ENCODE measurements around the gene LVRN.

LVRN gene

DNA sequence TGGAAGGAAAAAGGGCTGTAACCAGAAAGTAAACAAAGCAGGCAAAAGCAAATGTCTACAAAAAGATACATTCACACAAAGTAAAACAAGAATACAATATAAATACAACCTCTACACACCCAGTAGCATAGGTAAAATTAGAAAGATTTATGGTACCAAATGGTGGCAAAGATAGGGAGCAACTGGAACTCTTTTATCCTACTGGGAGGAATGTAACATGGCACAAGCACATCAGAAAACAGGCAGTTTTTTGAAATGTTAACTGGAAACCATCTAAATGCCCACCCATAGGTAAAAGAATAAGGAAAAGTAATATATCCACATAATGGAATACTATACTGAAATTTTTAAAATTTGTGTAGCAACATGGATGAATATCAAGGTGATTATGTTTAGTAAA is 61.3 kb downstream of the LVRN start:
- no peak for DNase-seq (ENCODE audit: low read depth, low spot score)

DNA sequence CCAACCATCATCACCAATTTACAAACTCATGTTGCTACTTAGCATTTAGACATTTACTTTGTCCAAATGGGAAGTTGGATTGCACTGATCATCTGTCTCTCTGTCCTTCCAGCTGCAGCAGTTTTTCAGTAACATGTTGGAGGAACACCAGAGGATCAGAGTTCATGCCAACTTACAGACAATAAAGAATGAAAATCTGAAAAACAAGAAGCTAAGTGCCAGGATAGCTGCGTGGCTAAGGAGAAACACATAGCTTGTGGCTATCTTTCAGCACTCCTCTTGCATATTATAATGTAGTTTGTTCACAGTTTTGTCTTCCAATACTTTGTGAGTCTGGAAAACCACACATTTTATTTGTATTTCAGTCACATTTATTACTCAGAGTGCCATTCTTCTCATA is 63.6 kb downstream of the LVRN start:
- no peak for DNase-seq (ENCODE audit: low read depth, low spot score)

DNA sequence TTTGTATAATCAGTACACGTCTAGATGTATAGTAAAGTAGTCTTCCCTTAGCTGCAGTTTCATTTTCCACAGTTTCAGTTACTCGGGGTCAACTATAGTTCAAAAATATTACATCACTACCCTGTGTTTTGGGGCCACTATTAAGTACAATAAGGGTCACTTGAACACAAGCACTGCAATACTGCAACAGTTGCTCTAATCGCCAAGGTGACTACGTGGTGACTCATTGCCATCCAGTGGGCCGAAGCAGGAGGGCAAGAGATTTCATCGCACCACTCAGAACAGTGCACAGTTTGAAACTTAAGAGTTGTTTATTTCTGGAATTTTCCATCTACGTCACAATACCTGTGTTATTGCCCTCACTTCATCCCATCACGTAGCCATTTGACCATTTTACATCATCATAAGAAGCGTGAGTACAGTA is 69.8 kb downstream of the LVRN start, which contains the start of gene ARL14EPL:
Gene ARL14EPL, plus strand, starts transcription at position 379 of the 424 bp plus-strand sequence. CDS start 18,994 bp downstream, outside the sequence.
- peak; percentile 9 for DNase-seq (ENCODE audit: low read depth, low spot score)

DNA sequence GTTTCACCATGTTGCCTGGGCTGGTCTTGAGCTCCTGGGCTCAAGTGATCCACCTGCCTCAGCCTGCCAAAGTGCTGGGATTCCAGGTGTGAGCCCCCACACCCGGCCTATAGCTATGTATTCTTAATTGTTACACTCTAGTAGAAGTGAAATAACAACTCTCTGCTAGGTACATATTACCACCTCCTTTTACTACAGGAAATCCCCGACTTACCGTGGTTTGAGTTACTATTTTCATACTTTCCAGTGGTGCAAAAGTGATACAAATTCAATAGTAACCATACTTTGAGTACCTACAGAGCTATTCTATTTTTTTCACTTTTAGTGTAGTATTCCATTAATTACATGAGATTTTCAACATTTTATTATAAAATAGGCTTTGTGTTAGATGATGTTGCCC is 70.7 kb downstream of the LVRN start:
- no peak for DNase-seq (ENCODE audit: low read depth, low spot score)

DNA sequence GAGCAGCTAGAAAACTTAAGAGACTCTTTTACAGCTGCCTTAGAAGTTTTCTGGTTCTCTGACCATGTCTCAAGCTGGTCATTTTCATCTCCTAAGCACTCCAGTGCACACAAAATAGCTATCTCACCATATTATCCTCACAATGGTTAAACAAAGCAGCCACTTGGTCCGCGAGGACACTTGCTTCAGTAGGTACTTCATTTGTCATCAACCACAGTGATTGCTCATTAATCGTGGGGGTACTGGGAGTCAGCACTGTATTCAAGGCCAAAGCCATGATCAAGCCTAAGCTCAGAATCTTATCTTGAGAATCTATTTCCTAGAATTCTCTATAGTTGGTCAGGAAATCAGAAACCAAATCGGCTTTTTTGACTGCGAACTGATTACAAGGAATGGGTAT is 72.8 kb downstream of the LVRN start:
- DNase-seq (ENCODE audit: low read depth, low spot score) = no peak

DNA sequence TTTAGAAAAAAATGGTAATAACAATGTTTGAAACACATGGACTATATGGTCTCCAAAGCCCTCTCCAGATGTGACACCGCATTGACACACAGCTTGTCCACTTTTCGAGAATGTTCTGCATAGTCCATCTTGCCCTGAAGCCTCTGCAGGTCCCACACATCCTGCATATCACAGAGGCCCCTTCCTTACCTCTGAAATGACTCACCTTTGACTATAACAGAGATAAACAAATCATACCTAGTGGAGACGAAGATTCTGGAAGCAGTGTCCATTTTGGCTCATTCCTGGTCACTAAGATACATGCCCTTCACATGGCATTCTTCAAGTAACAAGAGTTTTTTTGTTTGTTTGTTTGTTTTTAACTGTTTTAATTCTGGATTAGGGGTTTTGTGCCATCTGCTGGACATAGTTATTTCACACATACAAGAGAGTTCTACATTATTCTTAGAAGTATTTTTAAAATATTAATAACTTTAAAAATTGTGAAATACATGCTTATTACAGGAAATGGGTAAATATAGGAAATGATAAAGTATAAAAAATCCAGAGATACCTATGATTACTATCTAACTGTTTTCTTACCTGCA is 75.1 kb downstream of the LVRN start:
- no peak for DNase-seq (ENCODE audit: low read depth, low spot score)

DNA sequence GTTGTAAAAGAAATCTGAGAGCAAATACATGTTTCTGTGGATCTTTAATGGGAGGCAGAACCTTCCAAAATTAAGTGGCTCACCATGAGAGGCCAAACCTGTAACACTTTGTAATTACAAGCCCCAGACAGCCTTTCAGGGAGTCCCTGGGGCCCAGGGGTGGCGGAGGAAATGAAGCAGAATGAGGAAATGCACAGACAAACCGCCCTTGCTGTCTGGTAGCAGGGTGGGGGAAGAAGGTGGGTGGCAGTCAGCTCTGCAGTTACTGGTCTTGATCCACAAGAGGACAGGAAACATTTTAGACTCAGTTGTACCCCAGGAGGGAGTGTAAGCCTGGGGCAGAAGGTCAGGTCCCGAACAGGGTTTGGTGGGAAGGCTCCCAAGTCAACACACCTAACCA is 76.5 kb downstream of the LVRN start:
- no peak for DNase-seq (ENCODE audit: low read depth, low spot score)

DNA sequence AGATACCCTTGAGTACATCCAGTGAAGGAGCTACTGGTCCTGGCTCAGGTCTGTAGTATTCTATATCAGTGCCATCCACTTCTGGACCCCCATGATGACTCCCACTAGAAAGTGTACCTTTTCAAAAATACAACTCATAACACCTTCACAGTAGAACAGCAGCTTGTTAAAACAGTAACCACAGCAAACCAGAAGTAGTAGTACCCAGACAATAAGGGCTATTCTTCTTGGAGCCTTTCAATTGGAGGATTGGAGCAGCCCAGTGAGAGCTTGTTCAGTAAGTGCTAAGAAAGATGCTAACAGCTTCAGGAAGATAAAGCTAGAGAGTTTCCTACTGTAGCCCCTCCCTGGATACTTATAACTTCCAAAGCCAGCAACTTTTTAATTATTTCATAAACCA is 80.1 kb downstream of the LVRN start:
- DNase-seq (ENCODE audit: low read depth, low spot score) = no peak

DNA sequence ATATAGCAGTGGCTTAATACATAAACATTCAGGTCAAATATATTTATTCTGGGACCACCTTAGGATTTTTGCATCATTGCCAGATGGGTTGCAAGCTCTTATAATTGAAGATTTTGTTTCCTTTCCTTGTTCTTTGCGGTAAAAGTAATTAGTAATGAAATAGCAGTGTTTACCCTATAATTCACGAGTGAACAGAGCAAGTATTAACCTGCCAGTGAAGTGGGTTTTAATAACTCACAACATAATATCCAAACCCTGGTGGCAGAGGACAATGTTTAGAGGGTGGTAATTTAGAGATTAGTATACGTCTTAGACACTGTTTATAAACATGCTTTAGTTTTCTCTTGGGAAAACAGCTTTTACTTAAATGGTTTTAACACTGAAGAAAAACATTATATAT is 81.8 kb downstream of the LVRN start:
- DNase-seq (ENCODE audit: low read depth, low spot score) = no peak

DNA sequence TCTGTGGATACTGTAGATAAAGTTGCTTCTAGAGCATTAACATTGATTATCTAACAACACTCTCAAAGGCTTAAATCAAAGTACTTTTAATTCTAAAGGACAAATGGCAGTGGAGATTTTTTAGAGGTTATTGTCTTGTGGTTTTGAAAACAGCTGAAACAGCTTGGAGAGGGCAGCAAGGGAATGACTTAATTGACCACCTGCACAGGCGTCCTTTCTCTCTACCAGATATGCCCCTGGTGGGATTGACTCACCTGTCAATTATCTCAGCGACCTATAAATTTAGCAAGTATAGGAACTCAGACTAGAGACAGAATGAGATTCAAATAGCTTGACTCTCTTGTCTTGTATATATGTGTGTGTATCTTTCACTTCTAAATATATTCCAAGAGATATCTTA is 83.5 kb downstream of the LVRN start:
- DNase-seq (ENCODE audit: low read depth, low spot score) = no peak

DNA sequence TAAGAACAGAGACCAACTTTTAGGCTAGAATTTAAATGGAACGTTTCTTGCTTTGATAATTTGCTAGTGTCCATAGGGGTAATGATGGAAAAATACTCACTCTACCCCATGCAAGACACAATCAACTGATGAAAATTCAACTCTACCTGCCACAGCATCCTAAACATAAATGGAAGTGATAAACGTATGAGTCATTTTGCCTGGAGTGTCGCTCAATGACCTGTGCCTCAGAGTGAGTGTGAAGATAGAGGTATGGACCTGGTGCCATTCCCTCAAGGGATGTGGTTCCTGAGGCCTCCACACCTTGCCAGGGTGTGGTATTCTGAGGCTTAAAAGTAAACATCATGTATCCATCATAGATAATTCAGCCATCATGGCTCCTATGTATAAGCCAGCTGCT is 84.0 kb downstream of the LVRN start:
- DNase-seq (ENCODE audit: low read depth, low spot score) = no peak

DNA sequence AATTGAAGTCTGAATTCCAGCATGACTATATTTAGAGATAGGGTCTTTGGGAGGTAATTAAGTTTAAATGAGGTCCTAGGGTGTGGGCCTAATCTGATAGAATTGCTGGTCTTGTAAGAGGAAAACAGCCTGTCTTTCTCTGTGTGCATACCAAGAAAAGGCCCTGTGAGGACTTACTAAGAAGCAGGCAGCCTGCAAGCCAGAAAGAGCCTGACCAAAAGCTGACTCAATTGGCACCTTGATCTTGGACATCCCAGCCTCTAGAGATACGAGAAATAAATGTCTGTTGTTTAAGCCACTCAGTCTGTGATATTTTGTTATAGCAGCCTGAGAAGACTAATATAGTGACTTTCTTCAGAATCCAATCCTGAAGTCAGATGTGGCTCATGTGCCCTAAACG is 84.5 kb downstream of the LVRN start:
- DNase-seq (ENCODE audit: low read depth, low spot score) = no peak

DNA sequence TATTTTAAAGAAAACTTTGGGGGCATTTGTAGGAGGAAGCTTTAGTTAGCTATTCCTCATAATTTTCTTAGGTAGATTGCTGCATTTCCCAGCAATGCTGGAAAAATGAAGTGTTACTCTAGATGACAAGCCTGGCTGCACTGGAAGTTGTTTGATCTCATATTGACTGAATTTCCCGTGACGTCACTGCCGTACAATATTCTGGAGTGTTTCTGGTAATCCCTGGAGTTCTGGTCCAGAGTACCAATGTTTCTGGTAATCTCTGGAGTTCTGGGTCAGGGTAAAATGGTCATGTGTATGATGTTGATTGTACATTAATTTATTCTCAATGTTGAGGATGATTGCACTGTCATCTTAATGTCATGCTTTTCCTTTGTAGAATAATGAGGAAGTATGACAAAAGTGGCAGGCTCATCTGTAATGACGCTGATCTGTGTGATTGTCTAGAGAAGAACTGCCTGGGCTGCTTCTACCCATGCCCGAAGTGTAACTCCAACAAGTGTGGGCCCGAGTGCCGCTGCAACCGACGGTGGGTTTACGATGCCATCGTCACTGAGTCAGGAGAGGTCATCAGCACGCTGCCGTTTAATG is 96.2 kb downstream of the LVRN start:
- no peak for DNase-seq (ENCODE audit: low read depth, low spot score)

DNA sequence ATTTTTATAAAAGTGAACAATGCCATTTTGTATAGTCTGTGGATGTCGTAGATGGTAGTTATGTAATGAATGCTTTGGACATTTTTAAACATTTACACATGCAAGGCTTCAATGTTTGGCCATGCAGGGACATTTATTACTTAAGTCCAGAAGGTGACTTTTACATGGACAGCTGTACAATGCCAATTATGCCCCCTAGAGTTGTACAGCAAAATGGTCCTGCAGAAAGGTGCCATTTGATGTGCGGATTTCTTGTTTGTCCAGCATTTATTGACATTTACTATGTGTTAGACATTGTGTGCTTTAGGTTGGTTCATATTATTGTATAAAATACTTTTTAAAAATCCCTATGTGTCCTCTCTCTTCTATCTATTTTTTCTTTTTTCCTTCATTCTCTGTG is 100.1 kb downstream of the LVRN start:
- DNase-seq (ENCODE audit: low read depth, low spot score) = no peak

DNA sequence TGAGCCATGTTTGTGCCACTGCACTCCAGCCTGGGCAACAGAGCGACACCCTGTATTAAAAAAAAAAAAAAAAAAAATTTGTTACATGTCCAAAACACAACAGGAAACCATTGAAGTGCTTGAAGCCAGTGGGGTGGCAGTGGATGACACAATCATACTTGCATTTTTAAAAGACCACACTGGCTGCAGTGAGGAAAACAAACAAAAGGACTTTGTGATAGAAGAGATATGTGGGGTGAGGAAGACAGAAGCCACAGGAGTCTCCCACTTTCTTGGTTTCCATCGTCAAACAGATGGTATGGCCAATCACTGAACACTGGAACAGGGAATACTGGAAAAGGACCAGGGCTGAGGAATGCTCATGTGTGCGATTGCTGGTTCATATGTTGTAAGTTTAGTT is 101.7 kb downstream of the LVRN start:
- DNase-seq (ENCODE audit: low read depth, low spot score) = no peak

DNA sequence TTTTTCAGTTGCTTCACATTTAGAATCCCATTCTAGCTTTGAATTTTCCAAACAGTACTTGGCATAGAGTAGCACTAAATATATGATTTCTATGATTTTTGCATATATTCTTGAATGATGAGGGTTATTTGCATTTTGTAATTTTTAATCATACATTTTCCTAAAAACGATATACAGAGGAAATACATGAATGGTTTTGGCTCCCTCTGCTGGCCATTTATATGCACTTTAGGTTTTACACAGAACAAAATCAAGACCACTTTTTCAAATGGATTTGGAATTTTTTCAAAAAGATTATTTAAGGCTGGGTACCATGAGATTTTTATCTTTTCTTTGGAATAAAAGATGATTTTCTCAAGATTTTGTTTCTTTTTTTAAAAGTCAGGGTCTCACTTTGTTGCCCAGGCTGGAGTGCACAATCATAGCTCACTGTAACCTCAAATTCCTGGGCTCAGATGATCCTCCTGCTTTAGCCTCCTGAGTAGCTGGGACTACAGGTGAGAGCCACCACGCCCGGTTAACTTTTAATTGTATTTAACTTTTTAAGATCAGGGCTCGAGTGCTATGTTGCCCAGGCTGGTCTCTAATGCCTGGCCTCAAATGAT is 105.9 kb downstream of the LVRN start:
- no peak for DNase-seq (ENCODE audit: low read depth, low spot score)

DNA sequence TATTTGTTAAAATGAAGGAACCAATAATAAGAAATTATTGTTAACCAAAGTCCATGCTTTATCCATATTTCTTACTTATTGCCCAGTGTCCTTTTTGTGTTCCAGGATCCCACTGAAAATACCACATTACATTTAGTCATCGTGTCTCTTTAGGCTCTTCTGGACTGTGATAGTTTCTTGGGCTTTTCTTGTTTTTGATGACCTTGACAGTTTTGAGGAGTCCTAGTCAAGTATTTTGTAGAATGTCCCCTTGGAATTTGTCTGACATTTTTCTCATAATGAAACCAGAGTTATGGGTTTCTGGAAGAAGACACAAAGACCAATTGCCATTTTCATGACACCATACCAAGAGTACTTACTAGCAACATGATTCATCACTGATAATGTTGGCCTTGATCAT is 108.9 kb downstream of the LVRN start:
- no peak for DNase-seq (ENCODE audit: low read depth, low spot score)

DNA sequence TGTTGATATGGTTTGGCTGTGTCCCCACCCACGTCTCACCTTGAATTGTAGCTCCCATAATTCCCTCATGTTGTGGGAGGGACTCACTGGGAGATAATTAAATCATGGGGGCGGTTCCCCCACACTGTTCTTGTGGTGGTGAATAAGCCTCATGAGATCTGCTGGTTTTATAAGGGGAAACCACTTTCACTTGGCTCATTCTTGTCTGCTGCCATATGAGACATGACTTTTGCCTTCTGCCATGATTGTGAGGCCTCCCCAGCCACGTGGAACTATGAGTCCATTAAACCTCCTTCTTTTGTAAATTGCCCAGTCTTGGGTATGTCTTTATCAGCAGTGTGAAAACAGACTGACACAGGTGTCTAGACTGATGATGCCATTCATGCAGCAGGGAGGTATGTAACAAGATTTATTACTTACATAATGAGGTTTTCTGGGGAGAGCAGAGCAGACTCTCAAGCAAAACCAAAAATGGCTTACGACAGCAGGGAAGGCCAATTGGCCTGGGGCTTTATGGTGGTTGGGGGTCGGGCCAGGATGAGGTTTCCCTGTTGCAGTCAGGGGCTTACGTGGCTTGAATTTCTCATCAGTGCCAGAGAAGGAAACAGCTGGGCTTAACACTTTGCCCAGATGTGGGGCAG is 113.0 kb downstream of the LVRN start:
- DNase-seq (ENCODE audit: low read depth, low spot score) = no peak

DNA sequence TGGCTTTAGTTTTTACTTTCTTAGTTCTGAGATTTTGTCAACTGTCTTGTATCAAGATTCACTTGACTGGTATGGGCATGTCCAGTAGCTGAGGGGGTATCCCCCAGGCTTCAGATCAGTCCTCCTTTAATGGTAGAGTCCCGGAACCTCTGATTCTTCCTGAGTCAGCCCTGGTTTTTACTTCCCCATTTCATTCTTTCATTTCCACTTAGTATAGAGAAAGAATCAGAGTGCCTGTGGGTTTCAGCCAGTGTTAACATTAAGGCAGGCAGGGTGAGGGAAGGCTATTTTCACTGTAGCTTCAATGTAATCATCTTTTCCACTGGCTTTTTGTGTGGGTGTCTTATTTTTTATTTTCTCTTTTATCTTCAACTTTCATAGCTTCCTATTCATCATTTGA is 114.2 kb downstream of the LVRN start:
- no peak for DNase-seq (ENCODE audit: low read depth, low spot score)

Data from iPS DF 19.7 (cell line).